ENCODE data around the gene ECM2. TPM values are rescaled to one million over a fixed set of nuclear protein-coding genes. Genes with fewer than 3 reads are reported as not detected.

Gene ECM2
- total RNA-seq, 1 donor from 2014 or later = 10.8 TPM

DNA sequence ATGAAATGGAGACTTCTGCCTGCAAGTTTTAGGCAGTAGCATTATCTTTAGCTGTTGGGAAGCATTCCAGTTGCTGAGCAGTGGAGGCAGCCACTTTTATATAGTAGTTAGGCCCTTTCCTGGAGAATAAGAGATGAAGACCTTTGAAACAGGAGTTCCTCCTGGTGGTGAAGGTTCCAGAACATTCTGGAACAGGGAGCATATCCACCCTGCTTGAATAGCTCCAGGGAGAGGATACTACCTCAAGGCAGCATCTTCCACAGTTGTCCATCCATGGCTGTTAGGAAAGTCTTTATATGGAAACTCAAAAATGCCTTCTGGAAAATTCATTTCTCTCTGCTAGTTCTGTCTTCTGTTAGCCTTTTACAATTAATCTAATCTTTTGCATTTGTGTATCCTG, 56.4 kb downstream of the ECM2 start:
- Histone ChIP-seq H3K4me3 (no peak overlapping the region), H3K9me3 (no peaks in the 10 kb centered on the region), H3K36me3 (no peaks in the 10 kb centered on the region), H3K4me1 (peaks cover 40% of the 10 kb centered on the region), H3K27ac (peak overlapping the region; percentile 77), H3K27me3 (no peaks in the 10 kb centered on the region)
- intact Hi-C loops (cut with DNase I) = no loop called here
- no peak for DNase-seq (ENCODE audit: extremely low spot score in 2 of 2)
- TF ChIP-seq, protein P1, sequence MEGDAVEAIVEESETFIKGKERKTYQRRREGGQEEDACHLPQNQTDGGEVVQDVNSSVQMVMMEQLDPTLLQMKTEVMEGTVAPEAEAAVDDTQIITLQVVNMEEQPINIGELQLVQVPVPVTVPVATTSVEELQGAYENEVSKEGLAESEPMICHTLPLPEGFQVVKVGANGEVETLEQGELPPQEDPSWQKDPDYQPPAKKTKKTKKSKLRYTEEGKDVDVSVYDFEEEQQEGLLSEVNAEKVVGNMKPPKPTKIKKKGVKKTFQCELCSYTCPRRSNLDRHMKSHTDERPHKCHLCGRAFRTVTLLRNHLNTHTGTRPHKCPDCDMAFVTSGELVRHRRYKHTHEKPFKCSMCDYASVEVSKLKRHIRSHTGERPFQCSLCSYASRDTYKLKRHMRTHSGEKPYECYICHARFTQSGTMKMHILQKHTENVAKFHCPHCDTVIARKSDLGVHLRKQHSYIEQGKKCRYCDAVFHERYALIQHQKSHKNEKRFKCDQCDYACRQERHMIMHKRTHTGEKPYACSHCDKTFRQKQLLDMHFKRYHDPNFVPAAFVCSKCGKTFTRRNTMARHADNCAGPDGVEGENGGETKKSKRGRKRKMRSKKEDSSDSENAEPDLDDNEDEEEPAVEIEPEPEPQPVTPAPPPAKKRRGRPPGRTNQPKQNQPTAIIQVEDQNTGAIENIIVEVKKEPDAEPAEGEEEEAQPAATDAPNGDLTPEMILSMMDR (IDR thresholded peaks at IDR 0.05) = no peak
- TF ChIP-seq POLR2A (IDR thresholded peaks at IDR 0.05) = no peak
- TF ChIP-seq POLR2AphosphoS5 (IDR thresholded peaks at IDR 0.05; ENCODE audit: insufficient read depth in 1 of 2, low read depth in 1 of 2) = no peak

DNA sequence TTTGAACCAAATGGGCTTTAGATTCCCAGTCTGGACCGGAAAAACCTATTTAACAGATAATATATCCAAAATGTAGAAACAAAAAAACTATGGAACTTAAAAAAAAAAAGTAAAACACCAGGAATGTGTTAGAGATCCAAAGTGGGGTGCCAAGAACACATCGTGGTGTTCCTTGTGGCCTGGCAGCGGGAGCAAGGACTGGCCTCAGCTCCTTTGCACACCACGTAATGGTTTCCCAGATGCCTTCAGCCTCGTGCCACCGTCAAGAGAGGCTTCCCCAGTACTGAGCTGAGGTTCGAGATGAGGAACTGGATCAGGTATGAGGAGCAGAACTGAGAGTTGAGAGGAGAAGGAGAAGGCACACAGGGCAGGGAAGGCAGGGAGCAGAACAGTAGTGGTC, 57.0 kb downstream of the ECM2 start:
- no peaks in the 10 kb centered on the region for H3K9me3 ChIP-seq
- intact Hi-C loops (cut with DNase I) = no loop called here
- no peak for TF ChIP-seq POLR2A (IDR thresholded peaks at IDR 0.05)
- no peak for TF ChIP-seq POLR2AphosphoS5 (IDR thresholded peaks at IDR 0.05; ENCODE audit: insufficient read depth in 1 of 2, low read depth in 1 of 2)
- TF ChIP-seq, protein P1 (IDR thresholded peaks at IDR 0.05) = no peak
- H3K27me3 ChIP-seq = no peaks in the 10 kb centered on the region
- H3K36me3 ChIP-seq = no peaks in the 10 kb centered on the region
- no peak overlapping the region for H3K4me3 ChIP-seq
- H3K4me1 ChIP-seq = peaks cover 40% of the 10 kb centered on the region
- H3K27ac ChIP-seq = peak overlapping the region; percentile 77
- no peak for DNase-seq (ENCODE audit: extremely low spot score in 2 of 2)

DNA sequence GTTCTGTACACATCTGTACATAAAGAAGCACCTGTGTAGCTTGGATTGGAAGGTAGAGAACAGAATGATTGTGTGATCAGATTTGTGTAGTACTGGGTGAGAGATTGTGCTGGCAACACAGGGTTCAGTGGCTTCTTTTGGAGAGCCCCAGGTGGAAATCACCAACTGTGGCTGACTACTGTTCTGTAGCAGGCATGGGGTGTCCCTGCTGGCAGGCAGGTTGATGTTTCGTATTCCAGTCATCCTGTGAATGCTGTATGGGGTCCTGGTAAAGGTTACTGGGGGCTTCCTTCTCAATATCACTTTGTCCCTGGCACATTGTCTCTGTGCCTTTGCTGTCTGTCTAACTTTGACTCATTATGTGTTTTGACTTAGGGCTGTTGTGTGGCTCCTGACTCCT, 58.8 kb downstream of the ECM2 start:
- H3K4me3 ChIP-seq = no peak overlapping the region
- no peak overlapping the region for H3K27ac ChIP-seq
- H3K4me1 ChIP-seq = peaks cover 31% of the 10 kb centered on the region
- intact Hi-C loops (cut with DNase I) = no loop called here
- H3K36me3 ChIP-seq = no peaks in the 10 kb centered on the region
- no peaks in the 10 kb centered on the region for H3K9me3 ChIP-seq
- no peak for DNase-seq (ENCODE audit: extremely low spot score in 2 of 2)
- H3K27me3 ChIP-seq = no peaks in the 10 kb centered on the region
- TF ChIP-seq POLR2AphosphoS5 (IDR thresholded peaks at IDR 0.05; ENCODE audit: insufficient read depth in 1 of 2, low read depth in 1 of 2) (no peak), POLR2A (IDR thresholded peaks at IDR 0.05) (no peak)
- TF ChIP-seq, protein P1 (IDR thresholded peaks at IDR 0.05) = no peak

DNA sequence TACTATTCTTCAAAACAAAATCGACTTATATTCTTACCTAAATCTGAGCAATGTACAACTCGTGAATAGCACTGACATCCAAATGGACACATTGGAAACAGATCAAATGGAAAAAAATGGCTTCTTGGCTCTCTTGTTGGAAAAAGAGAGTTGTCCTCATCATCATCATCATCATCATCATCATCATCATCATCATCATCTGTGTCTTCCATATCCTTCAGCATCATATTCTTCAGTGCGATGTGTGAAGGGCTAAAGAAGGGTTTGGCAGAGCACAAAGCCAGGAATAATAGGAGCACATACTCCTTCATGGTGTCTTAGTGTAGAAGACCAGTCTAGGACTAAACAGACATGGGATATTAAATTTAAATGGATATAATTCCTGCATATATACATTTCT, 61.2 kb downstream of the ECM2 start:
- H3K9me3 ChIP-seq = no peaks in the 10 kb centered on the region
- TF ChIP-seq POLR2A (IDR thresholded peaks at IDR 0.05) = no peak
- no peak for TF ChIP-seq POLR2AphosphoS5 (IDR thresholded peaks at IDR 0.05; ENCODE audit: insufficient read depth in 1 of 2, low read depth in 1 of 2)
- TF ChIP-seq, protein P1 (IDR thresholded peaks at IDR 0.05) = no peak
- no peak overlapping the region for H3K4me3 ChIP-seq
- H3K4me1 ChIP-seq = peaks cover 8% of the 10 kb centered on the region
- intact Hi-C loops (cut with DNase I) = no loop called here
- H3K27me3 ChIP-seq = no peaks in the 10 kb centered on the region
- no peaks in the 10 kb centered on the region for H3K36me3 ChIP-seq
- no peak overlapping the region for H3K27ac ChIP-seq
- no peak for DNase-seq (ENCODE audit: extremely low spot score in 2 of 2)

DNA sequence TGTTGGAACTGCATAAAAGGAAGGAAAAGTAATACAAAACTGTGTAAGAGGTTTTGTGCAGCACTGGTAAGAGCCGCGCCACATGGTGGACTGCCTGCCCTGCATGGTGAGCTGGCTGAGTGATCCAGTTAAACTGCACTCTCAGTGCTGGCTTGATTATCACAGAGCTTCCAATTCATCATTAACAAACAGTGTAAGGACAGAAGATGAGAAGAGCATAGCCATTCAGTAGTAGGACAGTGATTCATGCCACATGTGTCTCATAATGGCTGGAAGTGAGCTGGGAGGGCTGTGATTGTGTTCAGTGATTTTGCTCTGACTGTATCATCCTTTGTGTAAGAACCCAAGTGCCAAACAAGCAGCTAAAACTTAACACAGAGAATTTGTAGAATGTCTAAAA, 67.6 kb downstream of the ECM2 start:
- DNase-seq (ENCODE audit: extremely low spot score in 2 of 2) = no peak
- Histone ChIP-seq H3K27me3 (no peaks in the 10 kb centered on the region), H3K36me3 (no peaks in the 10 kb centered on the region), H3K4me1 (peaks cover 8% of the 10 kb centered on the region), H3K27ac (no peak overlapping the region), H3K9me3 (no peaks in the 10 kb centered on the region), H3K4me3 (no peak overlapping the region)
- TF ChIP-seq, protein P1 (IDR thresholded peaks at IDR 0.05) = no peak
- TF ChIP-seq POLR2AphosphoS5 (IDR thresholded peaks at IDR 0.05; ENCODE audit: insufficient read depth in 1 of 2, low read depth in 1 of 2) (no peak), POLR2A (IDR thresholded peaks at IDR 0.05) (no peak)
- intact Hi-C loops (cut with DNase I) = no loop called here
